H1 (cell line): Measurements from ENCODE around the gene CEACAM16. TPM values are rescaled to one million over a fixed set of nuclear protein-coding genes. Genes with fewer than 3 reads are reported as not detected.

ENCODE experiments used
- CTCF ChIA-PET: fragments of 300-600 bp; sonication (Branson Sonifier 250); formaldehyde crosslinking; loops from one replicate; lab custom pipeline; 2021; ENCODE audit not compliant: partially characterized antibody; lab: Charles Lee
- POLR2A ChIA-PET: fragments of 300-600 bp; sonication (Branson Sonifier 250); formaldehyde crosslinking; loops from one replicate; lab custom pipeline; 2021; ENCODE audit warnings: inconsistent platforms; ENCODE audit not compliant: partially characterized antibody; lab: Charles Lee
- DNase-seq, 2 experiments: peaks; one replicate each; pipeline versions ENCODE4 v3.0.0 to v3.0.0-alpha.2; 2010 to 2022; ENCODE audit warnings: low spot score in 2 of 2, low read depth in 1 of 2, mixed read lengths in 1 of 2
- FAIRE-seq: peaks from 2 replicates; lab custom pipeline; 2011; peaks lifted over from hg19 to GRCh38; lab: Jason Lieb, UNC
- H2AFZ ChIP-seq: 2 replicates; pipeline ENCODE4 v1.8.1; 2012; ENCODE audit warnings: low read length, inconsistent platforms
- H2AK5ac ChIP-seq: 2 replicates; pipeline ENCODE4 v1.6.1; 2013; ENCODE audit warnings: low read depth, low read length
- H2BK120ac ChIP-seq: replicated peaks from 2 replicates; pipeline ENCODE3; 2013; ENCODE audit warnings: low read depth, low read length, inconsistent platforms
- H2BK12ac ChIP-seq: 2 replicates; pipeline ENCODE4 v1.6.1; 2013; ENCODE audit warnings: low read depth, low read length
- H2BK15ac ChIP-seq: 2 replicates; pipeline ENCODE4 v1.6.1; 2013; ENCODE audit warnings: low read length
- H2BK20ac ChIP-seq: 2 replicates; pipeline ENCODE4 v1.6.1; 2013; ENCODE audit warnings: low read length
- H2BK5ac ChIP-seq: 2 replicates; pipeline ENCODE4 v1.6.1; 2013; ENCODE audit warnings: low read depth, low read length
- H3K14ac ChIP-seq: 2 replicates; pipeline ENCODE4 v1.6.1; 2013; ENCODE audit warnings: inconsistent platforms; ENCODE audit not compliant: insufficient read length
- H3K18ac ChIP-seq: 2 replicates; pipeline ENCODE4 v1.6.1; 2013; ENCODE audit warnings: low read length; ENCODE audit errors: extremely low read depth
- H3K23ac ChIP-seq: 2 replicates; pipeline ENCODE4 v1.6.1; 2013; ENCODE audit warnings: inconsistent platforms; ENCODE audit not compliant: insufficient read length
- H3K23me2 ChIP-seq: 2 replicates; pipeline ENCODE4 v1.6.1; 2013; ENCODE audit warnings: low read depth, low read length
- H3K27ac ChIP-seq: 2 replicates; pipeline ENCODE4 v1.6.1; 2011; ENCODE audit warnings: low read depth, low read length, inconsistent platforms
- H3K27me3 ChIP-seq, 4 experiments: replicated peaks in 1 of 4; 1 replicate in 1 of 4; 2 replicates in 3 of 4; pipeline versions ENCODE4 v1.6.1 to v1.8.1; 2011 to 2013; ENCODE audit warnings: low read length in 3 of 4, mild to moderate bottlenecking in 3 of 4, inconsistent platforms in 2 of 4, mixed read lengths in 2 of 4, moderate library complexity in 1 of 4; ENCODE audit not compliant: control insufficient read depth in 3 of 4, insufficient read depth in 3 of 4; ENCODE audit errors: extremely low read depth in 1 of 4
- H3K36me3 ChIP-seq, 4 experiments: 2 replicates each; pipeline versions ENCODE4 v1.6.1 to v1.8.1; 2011 to 2013; ENCODE audit warnings: mild to moderate bottlenecking in 4 of 4, low read length in 3 of 4, moderate library complexity in 2 of 4, control low read depth in 1 of 4, inconsistent platforms in 1 of 4; ENCODE audit not compliant: insufficient read depth in 4 of 4, control insufficient read depth in 2 of 4
- H3K4ac ChIP-seq: replicated peaks from 2 replicates; pipeline ENCODE3; 2013; ENCODE audit warnings: low read length, low read depth, mixed read lengths, inconsistent platforms; ENCODE audit not compliant: insufficient read length
- H3K4me1 ChIP-seq, 4 experiments: replicated peaks in 1 of 4; 1 replicate in 1 of 4; 2 replicates in 3 of 4; pipeline versions ENCODE4 v1.6.1 to v1.8.1; 2011 to 2013; ENCODE audit warnings: low read length in 3 of 4, inconsistent platforms in 2 of 4, mixed read lengths in 1 of 4; ENCODE audit not compliant: insufficient read depth in 4 of 4, control insufficient read depth in 3 of 4
- H3K4me2 ChIP-seq, 2 experiments: 2 replicates each; pipeline versions ENCODE4 v1.6.1 to v1.8.1; 2011 to 2013; ENCODE audit warnings: low read depth in 2 of 2, low read length in 2 of 2, control low read depth in 1 of 2, inconsistent platforms in 1 of 2, mild to moderate bottlenecking in 1 of 2; ENCODE audit not compliant: insufficient read depth in 1 of 2
- H3K4me3 ChIP-seq, 4 experiments: fragments of 200-600, 300-600 bp in 1 of 4; sonication (generic), shearing (Covaris generic), sonication (Bioruptor Twin) in 1 of 4; 2 replicates each; pipeline versions ENCODE4 v1.5.1 to v1.8.1; 2011 to 2016; ENCODE audit warnings: low read length in 4 of 4, low read depth in 3 of 4, control low read depth in 2 of 4, inconsistent platforms in 2 of 4, mild to moderate bottlenecking in 2 of 4, mixed read lengths in 1 of 4, moderate library complexity in 1 of 4; ENCODE audit not compliant: insufficient read depth in 2 of 4; ENCODE audit errors: extremely low read depth in 1 of 4
- H3K56ac ChIP-seq: replicated peaks from 2 replicates; pipeline ENCODE3; 2013; ENCODE audit warnings: low read depth, mild to moderate bottlenecking, mixed read lengths, low read length, inconsistent platforms; ENCODE audit not compliant: insufficient read length
- H3K79me1 ChIP-seq: 2 replicates; pipeline ENCODE4 v1.6.1; 2013; ENCODE audit warnings: low read depth, low read length, control low read depth
- H3K79me2 ChIP-seq, 2 experiments: 2 replicates each; pipeline versions ENCODE4 v1.6.1 to v1.8.1; 2012 to 2013; ENCODE audit warnings: low read length in 2 of 2, mild to moderate bottlenecking in 2 of 2, inconsistent platforms in 1 of 2; ENCODE audit not compliant: insufficient read depth in 2 of 2, control insufficient read depth in 1 of 2
- H3K9ac ChIP-seq, 4 experiments: replicated peaks in 1 of 4; 1 replicate in 1 of 4; 2 replicates in 3 of 4; pipeline versions ENCODE4 v1.6.1 to v1.8.1; 2011 to 2013; ENCODE audit warnings: low read depth in 3 of 4, low read length in 3 of 4, control low read depth in 2 of 4, mild to moderate bottlenecking in 2 of 4, moderate library complexity in 2 of 4, inconsistent platforms in 1 of 4; ENCODE audit errors: extremely low read depth in 1 of 4
- H3K9me3 ChIP-seq, 2 experiments: 2 replicates each; pipeline versions ENCODE4 v1.6.1 to v1.8.1; 2012 to 2013; ENCODE audit warnings: mild to moderate bottlenecking in 2 of 2, moderate library complexity in 2 of 2, control low read depth in 1 of 2, inconsistent platforms in 1 of 2, low read depth in 1 of 2, low read length in 1 of 2, mixed read lengths in 1 of 2; ENCODE audit not compliant: insufficient read depth in 2 of 2
- H4K20me1 ChIP-seq, 2 experiments: replicated peaks in 1 of 2; 2 replicates each; pipeline versions ENCODE3 to v1.8.1; 2011 to 2013; ENCODE audit warnings: inconsistent platforms in 2 of 2, low read length in 2 of 2, mild to moderate bottlenecking in 1 of 2; ENCODE audit not compliant: insufficient read depth in 2 of 2, control insufficient read depth in 1 of 2
- H4K5ac ChIP-seq: 2 replicates; pipeline ENCODE4 v1.6.1; 2013; ENCODE audit warnings: low read length, low read depth, mixed read lengths, inconsistent platforms; ENCODE audit not compliant: insufficient read length
- H4K8ac ChIP-seq: 2 replicates; pipeline ENCODE4 v1.8.0; 2013; ENCODE audit warnings: mild to moderate bottlenecking, moderate library complexity, low read length, inconsistent platforms; ENCODE audit not compliant: insufficient read depth; ENCODE audit errors: extremely low read depth
- H4K91ac ChIP-seq: replicated peaks from 2 replicates; pipeline ENCODE3; 2013; ENCODE audit warnings: low read length, mixed read lengths, inconsistent platforms; ENCODE audit not compliant: insufficient read length
- CREB1 ChIP-seq: IDR thresholded peaks from 2 replicates; pipeline ENCODE4 v1.6.1; 2012; ENCODE audit warnings: inconsistent platforms
- CTCF ChIP-seq, 3 experiments: IDR thresholded peaks; 1 replicate in 2 of 3; 2 replicates in 1 of 3; pipeline versions ENCODE4 v1.5.1 to v1.6.1; 2011; ENCODE audit warnings: low read length in 3 of 3, mild to moderate bottlenecking in 3 of 3, inconsistent platforms in 2 of 3, low read depth in 1 of 3, moderate library complexity in 1 of 3; ENCODE audit not compliant: insufficient read depth in 1 of 3; ENCODE audit errors: control extremely low read depth in 1 of 3
- FOSL1 ChIP-seq: IDR thresholded peaks from 2 replicates; pipeline ENCODE4 v1.6.1; 2011; ENCODE audit warnings: mild to moderate bottlenecking, low read depth, low read length, moderate library complexity; ENCODE audit not compliant: insufficient read depth
- RAD21 ChIP-seq, 2 experiments: IDR thresholded peaks in 1 of 2; conservative IDR thresholded peaks in 1 of 2; 2 replicates each; pipeline ENCODE4 v1.6.1; 2011; ENCODE audit warnings: low read depth in 2 of 2, low read length in 2 of 2, improper control_type of control experiment in 1 of 2, inconsistent platforms in 1 of 2, mild to moderate bottlenecking in 1 of 2, moderate library complexity in 1 of 2
- RBBP5 ChIP-seq: IDR thresholded peaks from 2 replicates; pipeline ENCODE4 v1.7.1; 2012; ENCODE audit warnings: low read depth, mild to moderate bottlenecking, inconsistent platforms, low read length, moderate library complexity, borderline replicate concordance
- TBP ChIP-seq: IDR thresholded peaks from 2 replicates; pipeline ENCODE4 v1.6.1; 2011; ENCODE audit warnings: low read depth, low read length, improper control_type of control experiment
- WGBS, 2 experiments: shearing (Covaris generic) in 1 of 2; methylation state at CpG; one replicate each; pipeline versions ENCODE4 v1.1.6 to v1.1.7; 2013 to 2015; ENCODE audit warnings: low lambda C conversion rate in 2 of 2, mixed read lengths in 2 of 2, inconsistent platforms in 1 of 2, low coverage in 1 of 2, missing lambda C conversion rate in 1 of 2; ENCODE audit not compliant: insufficient replicate concordance in 2 of 2, insufficient coverage in 1 of 2, insufficient read length in 1 of 2; ENCODE audit errors: extremely low coverage in 1 of 2, missing lambda C conversion rate in 1 of 2; 5-methylcytosine and 5-hydroxymethylcytosine counted together
- polyA plus RNA-seq, 7 experiments: library from polyadenylated mRNA; depleted of rRNA in 3 of 7; stranded (reverse) in 5 of 7; unstranded in 2 of 7; fragments of >200 nt in 5 of 7; fragments of 200-250 nt in 2 of 7; gene quantifications; 1 replicate in 5 of 7; 2 replicates in 1 of 7; 4 replicates in 1 of 7; pipeline versions ENCODE4 v1.2.1 to v1.2.3, GENCODE V29; 2011 to 2013; ENCODE audit warnings: missing spikeins in 2 of 7, mixed read lengths in 2 of 7
- total RNA-seq: library from RNA; stranded (reverse); fragmentation: NEBNext Ultra II Directional; extraction: Animal tissue kit (Norgen Biotek cat#: 25700); gene quantifications from 2 replicates; pipeline ENCODE4 v1.2.1, GENCODE V29; 2021

Gene CEACAM16
- total and polyA plus RNA-seq, 2 of the 8 experiments (the other 6 are each of a cell fraction or from before 2014, with no cell fraction given) = not detected

- Histone ChIP-seq H4K91ac (no peak overlapping the region), H3K79me2 (no peaks in the 10 kb centered on the region), H3K9me3 (no peaks in the 10 kb centered on the region), H4K20me1 (no peaks in the 10 kb centered on the region), H2BK5ac (no peak overlapping the region), H3K9ac (no peak overlapping the region), H3K36me3 (no peaks in the 10 kb centered on the region), H4K8ac (no peak overlapping the region), H3K18ac (no peak overlapping the region), H3K4me1 (no peaks in the 10 kb centered on the region), H2BK15ac (no peak overlapping the region), H2BK20ac (no peak overlapping the region), H3K4me3 (no peak overlapping the region), H3K4ac (no peak overlapping the region), H3K4me2 (no peak overlapping the region), H2AK5ac (no peak overlapping the region), H3K27ac (no peak overlapping the region), H3K23ac (no peak overlapping the region), H3K23me2 (no peaks in the 10 kb centered on the region; the same call in 1 of the 2 replicates), H3K79me1 (no peaks in the 10 kb centered on the region), H2BK12ac (no peak overlapping the region), H3K14ac (no peak overlapping the region), H3K27me3 (0 out of 7 replicates have a peak, but pooled peaks cover 0 to 2% (median 0%) of the 10 kb centered on the region in 4 experiments), H2BK120ac (no peak overlapping the region), H3K56ac (no peak overlapping the region), H4K5ac (no peak overlapping the region), H2AFZ (no peak overlapping the region)
- POLR2A ChIA-PET = interaction anchor here (1.3 to 1.5 kb wide), 2 partner anchors 10 to 378 kb away, joined by 3 to 5 read pairs; no protein-coding TSS in a partner anchor
- CTCF ChIA-PET = interaction anchor here (1.2 to 2.4 kb wide), 5 partner anchors 14 to 64 kb away, joined by 3 to 9 read pairs (median 4); no protein-coding TSS in a partner anchor
- FAIRE-seq (no peak), DNase-seq (no peak)
- 84% methylated on average over 5 of the region's 5 CpGs; no CpG with 5 or more reads in 1 of the 2 experiments for WGBS, 2 experiments
- no peak for TF ChIP-seq TBP
- no peak for TF ChIP-seq CREB1
- TF ChIP-seq RBBP5 = no peak
- no peak for TF ChIP-seq FOSL1
- TF ChIP-seq RAD21 (IDR thresholded peaks at IDR 0.05 in 1 of 2, conservative IDR thresholded peaks at IDR 0.05 in 1 of 2; ENCODE audit: low read depth in 2 of 2, low read length in 2 of 2) = no peak
- TF ChIP-seq CTCF (IDR thresholded peaks at IDR 0.05; ENCODE audit: control extremely low read depth in 1 of 3, insufficient read depth in 1 of 3, low read depth in 1 of 3, low read length in 3 of 3) = no peak
Measured at GRCh38 chr19:44708940-44709339, 10.0 kb downstream of the CEACAM16 start.
